ENCODE data around the gene CRISP1.
"Not testable (repeated sequence)": the region's sequence is repeated elsewhere in the genome, so short reads cannot be mapped to it uniquely, and the experiment has no call there.

CRISP1 gene

GRCh38 chr6:49806145-49806544 lies 60.2 kb downstream of the CRISP1 start:
- ATAC-seq = no peak

GRCh38 chr6:49805246-49805645 lies 61.1 kb downstream of the CRISP1 start:
- ATAC-seq = no peak
- no peak for TF ChIP-seq RARB (CRISPR knock-in tag; IDR thresholded peaks at IDR 0.05)
- TF ChIP-seq SNAI2 (CRISPR knock-in tag; IDR thresholded peaks at IDR 0.05) = no peak
- TF ChIP-seq, protein P1, sequence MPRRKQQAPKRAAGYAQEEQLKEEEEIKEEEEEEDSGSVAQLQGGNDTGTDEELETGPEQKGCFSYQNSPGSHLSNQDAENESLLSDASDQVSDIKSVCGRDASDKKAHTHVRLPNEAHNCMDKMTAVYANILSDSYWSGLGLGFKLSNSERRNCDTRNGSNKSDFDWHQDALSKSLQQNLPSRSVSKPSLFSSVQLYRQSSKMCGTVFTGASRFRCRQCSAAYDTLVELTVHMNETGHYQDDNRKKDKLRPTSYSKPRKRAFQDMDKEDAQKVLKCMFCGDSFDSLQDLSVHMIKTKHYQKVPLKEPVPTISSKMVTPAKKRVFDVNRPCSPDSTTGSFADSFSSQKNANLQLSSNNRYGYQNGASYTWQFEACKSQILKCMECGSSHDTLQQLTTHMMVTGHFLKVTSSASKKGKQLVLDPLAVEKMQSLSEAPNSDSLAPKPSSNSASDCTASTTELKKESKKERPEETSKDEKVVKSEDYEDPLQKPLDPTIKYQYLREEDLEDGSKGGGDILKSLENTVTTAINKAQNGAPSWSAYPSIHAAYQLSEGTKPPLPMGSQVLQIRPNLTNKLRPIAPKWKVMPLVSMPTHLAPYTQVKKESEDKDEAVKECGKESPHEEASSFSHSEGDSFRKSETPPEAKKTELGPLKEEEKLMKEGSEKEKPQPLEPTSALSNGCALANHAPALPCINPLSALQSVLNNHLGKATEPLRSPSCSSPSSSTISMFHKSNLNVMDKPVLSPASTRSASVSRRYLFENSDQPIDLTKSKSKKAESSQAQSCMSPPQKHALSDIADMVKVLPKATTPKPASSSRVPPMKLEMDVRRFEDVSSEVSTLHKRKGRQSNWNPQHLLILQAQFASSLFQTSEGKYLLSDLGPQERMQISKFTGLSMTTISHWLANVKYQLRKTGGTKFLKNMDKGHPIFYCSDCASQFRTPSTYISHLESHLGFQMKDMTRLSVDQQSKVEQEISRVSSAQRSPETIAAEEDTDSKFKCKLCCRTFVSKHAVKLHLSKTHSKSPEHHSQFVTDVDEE (CRISPR knock-in tag; IDR thresholded peaks at IDR 0.05) = no peak
- no peak for TF ChIP-seq ARNTL (CRISPR knock-in tag; IDR thresholded peaks at IDR 0.05; ENCODE audit: borderline replicate concordance, low read depth)
- TF ChIP-seq, protein P2, sequence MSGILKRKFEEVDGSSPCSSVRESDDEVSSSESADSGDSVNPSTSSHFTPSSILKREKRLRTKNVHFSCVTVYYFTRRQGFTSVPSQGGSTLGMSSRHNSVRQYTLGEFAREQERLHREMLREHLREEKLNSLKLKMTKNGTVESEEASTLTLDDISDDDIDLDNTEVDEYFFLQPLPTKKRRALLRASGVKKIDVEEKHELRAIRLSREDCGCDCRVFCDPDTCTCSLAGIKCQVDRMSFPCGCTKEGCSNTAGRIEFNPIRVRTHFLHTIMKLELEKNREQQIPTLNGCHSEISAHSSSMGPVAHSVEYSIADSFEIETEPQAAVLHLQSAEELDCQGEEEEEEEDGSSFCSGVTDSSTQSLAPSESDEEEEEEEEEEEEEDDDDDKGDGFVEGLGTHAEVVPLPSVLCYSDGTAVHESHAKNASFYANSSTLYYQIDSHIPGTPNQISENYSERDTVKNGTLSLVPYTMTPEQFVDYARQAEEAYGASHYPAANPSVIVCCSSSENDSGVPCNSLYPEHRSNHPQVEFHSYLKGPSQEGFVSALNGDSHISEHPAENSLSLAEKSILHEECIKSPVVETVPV (CRISPR knock-in tag; IDR thresholded peaks at IDR 0.05) = no peak

More at GRCh38 chr6:49806145-49806544, 60.2 kb downstream of the CRISP1 start:
- TF ChIP-seq, protein P2 (CRISPR knock-in tag; IDR thresholded peaks at IDR 0.05) = no peak
- no peak for TF ChIP-seq CREB5 (CRISPR knock-in tag; IDR thresholded peaks at IDR 0.05; ENCODE audit: low read depth)
- TF ChIP-seq ZC3H10 (CRISPR knock-in tag; IDR thresholded peaks at IDR 0.05) = no peak
- no peak for TF ChIP-seq PPARA (CRISPR knock-in tag; IDR thresholded peaks at IDR 0.05; ENCODE audit: borderline replicate concordance)
- no peak for TF ChIP-seq GLIS3 (CRISPR knock-in tag; IDR thresholded peaks at IDR 0.05)

DNA sequence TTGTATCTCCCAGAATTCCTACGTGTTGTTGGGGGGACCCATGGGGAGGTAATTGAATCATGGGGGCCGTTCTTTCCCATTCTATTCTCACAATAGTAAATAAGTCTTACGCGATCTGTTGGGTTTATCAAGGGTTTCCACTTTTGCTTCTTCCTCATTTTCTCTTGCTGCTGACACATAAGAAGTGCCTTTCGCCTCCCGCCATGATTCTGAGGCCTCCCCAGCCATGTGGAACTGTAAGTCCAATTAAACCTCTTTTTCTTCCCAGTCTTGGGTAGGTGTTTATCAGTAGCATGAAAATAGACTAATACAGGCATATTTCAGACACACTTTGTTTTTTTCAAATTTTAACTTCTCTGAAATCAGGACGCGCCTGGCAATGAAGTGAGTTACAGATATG lies 64.8 kb downstream of the CRISP1 start:
- no peak for TF ChIP-seq ZFP30 (CRISPR knock-in tag; IDR thresholded peaks at IDR 0.05)
- TF ChIP-seq, protein P1 (CRISPR knock-in tag; IDR thresholded peaks at IDR 0.05) = no peak
- no peak for TF ChIP-seq ISL1 (CRISPR knock-in tag; IDR thresholded peaks at IDR 0.05)
- no peak for TF ChIP-seq CSDC2 (CRISPR knock-in tag; IDR thresholded peaks at IDR 0.05)
- TF ChIP-seq ARNTL (CRISPR knock-in tag; IDR thresholded peaks at IDR 0.05; ENCODE audit: borderline replicate concordance, low read depth) = no peak
- no peak for TF ChIP-seq POU6F1 (CRISPR knock-in tag; IDR thresholded peaks at IDR 0.05; ENCODE audit: borderline replicate concordance, low read depth)
- ATAC-seq = no peak

DNA sequence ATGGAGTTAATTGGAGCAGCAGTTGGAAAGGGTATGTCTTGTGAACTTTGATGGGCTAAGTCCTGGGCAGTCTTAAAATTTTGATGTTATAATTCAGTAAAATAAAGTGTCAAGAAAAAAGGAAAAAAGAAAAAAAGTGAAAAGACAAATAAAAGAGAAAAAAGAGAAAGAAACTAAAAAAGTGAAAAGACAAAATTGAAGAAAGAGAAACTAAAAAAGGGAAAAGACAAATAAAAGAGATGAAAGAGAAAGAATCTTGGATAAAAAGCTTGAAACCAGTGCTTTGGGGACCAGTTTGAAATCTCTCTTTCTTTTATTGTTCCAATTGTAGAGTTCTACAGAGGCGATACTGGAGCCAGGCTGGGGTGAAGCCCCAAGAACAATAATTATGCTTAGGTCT lies 67.2 kb downstream of the CRISP1 start:
- ATAC-seq = no peak
- TF ChIP-seq TCF4 (CRISPR knock-in tag; IDR thresholded peaks at IDR 0.05; ENCODE audit: borderline replicate concordance) = no peak
- TF ChIP-seq ARNTL (CRISPR knock-in tag; IDR thresholded peaks at IDR 0.05; ENCODE audit: borderline replicate concordance, low read depth) = no peak

GRCh38 chr6:49796842-49797455 lies 69.4 kb downstream of the CRISP1 start:
- ATAC-seq = not testable (repeated sequence)
